NB4 (cell line): ENCODE measurements around the gene RSBN1.
"Not testable (repeated sequence)": the region's sequence is repeated elsewhere in the genome, so short reads cannot be mapped to it uniquely, and the experiment has no call there.

Experiments used
- MYC ChIP-seq: IDR thresholded peaks from 2 replicates; pipeline ENCODE4 v1.6.1; 2011; ENCODE audit warnings: low read depth, low read length
- POLR2A ChIP-seq: IDR thresholded peaks from 2 replicates; pipeline ENCODE4 v1.6.1; 2011; ENCODE audit warnings: mild to moderate bottlenecking; ENCODE audit not compliant: insufficient read length; ENCODE audit errors: extremely low read depth
- TF ChIP-seq, protein P1 (sequence below): IDR thresholded peaks from one replicate; pipeline ENCODE4 v1.5.1; 2012; ENCODE audit warnings: low read depth, low read length
- TF ChIP-seq, protein P2 (sequence below): IDR thresholded peaks from 2 replicates; pipeline ENCODE4 v1.6.1; 2011; ENCODE audit warnings: low read depth, low read length

DNA sequence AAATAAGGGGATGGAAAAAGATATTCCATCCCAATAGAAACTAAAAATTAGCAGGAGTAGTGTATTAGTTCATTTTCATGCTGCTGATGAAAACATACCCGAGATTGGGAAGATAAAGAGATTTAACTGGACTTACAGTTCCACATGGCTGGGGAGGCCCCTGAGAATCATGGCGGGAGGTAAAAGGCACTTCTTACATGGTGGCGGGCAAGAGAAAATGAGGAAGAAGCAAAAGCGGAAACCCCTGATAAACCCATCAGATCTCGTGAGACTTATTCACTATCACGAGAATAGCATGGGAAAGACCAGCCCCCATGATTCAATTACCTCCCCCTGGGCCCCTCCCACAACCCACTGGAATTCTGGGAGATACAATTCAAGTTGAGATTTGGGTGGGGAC lies 94.8 kb downstream of the RSBN1 start:
- TF ChIP-seq, protein P1, sequence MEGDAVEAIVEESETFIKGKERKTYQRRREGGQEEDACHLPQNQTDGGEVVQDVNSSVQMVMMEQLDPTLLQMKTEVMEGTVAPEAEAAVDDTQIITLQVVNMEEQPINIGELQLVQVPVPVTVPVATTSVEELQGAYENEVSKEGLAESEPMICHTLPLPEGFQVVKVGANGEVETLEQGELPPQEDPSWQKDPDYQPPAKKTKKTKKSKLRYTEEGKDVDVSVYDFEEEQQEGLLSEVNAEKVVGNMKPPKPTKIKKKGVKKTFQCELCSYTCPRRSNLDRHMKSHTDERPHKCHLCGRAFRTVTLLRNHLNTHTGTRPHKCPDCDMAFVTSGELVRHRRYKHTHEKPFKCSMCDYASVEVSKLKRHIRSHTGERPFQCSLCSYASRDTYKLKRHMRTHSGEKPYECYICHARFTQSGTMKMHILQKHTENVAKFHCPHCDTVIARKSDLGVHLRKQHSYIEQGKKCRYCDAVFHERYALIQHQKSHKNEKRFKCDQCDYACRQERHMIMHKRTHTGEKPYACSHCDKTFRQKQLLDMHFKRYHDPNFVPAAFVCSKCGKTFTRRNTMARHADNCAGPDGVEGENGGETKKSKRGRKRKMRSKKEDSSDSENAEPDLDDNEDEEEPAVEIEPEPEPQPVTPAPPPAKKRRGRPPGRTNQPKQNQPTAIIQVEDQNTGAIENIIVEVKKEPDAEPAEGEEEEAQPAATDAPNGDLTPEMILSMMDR: not testable (repeated sequence)
- not testable (repeated sequence) for TF ChIP-seq POLR2A, MYC
- TF ChIP-seq, protein P2, sequence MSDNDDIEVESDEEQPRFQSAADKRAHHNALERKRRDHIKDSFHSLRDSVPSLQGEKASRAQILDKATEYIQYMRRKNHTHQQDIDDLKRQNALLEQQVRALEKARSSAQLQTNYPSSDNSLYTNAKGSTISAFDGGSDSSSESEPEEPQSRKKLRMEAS: not testable (repeated sequence)
